Measurements from ENCODE around the gene ZNF785.
A peak's percentile ranks its signal among the peaks of the same experiment; 100 is the strongest.
"Not testable (repeated sequence)": the region's sequence is repeated elsewhere in the genome, so short reads cannot be mapped to it uniquely, and the experiment has no call there.

ZNF785 gene

DNA sequence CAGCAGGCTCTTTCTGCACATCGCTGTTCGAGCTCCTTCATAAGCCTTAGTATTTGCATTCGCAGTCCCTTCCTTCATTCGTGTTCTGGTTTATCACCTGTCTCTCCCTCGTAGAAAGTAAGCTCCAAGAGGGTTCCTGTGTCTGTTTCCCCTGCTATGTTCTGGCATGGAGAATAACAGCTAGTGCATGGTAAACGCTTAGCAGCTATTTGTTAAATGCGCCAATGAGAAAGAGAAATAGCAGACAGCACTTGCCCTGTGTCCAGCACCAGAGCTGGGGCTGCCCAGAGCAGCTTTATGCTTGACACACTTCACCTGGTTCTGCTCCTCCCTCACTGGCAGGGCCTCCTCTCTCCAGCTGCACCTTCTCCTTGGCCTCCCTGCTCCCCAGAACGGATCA, 19.5 kb downstream of the ZNF785 start:
- DNase-seq (ENCODE audit: low read depth in 2 of 2) = no peak

DNA sequence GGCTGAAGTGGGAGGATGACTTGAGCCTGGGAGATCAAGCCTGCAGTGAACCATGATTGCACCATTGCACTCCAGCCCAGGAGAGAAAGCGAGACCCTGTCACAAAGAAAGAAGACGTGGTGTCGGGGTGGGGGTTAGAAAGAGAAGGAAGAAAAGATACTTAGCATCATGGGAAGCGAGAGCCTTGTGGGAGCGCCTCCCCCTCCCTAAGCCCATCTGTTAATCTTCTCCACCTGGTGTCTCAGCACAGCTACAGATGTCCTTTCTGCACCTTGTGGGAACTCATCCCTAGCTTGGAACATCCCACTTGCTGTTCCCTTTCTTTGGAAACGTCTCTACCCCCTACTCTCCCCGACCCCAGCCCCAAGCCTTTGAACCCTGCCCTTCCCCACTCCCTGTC, 20.0 kb downstream of the ZNF785 start:
- DNase-seq (ENCODE audit: low read depth in 2 of 2) = no peak

DNA sequence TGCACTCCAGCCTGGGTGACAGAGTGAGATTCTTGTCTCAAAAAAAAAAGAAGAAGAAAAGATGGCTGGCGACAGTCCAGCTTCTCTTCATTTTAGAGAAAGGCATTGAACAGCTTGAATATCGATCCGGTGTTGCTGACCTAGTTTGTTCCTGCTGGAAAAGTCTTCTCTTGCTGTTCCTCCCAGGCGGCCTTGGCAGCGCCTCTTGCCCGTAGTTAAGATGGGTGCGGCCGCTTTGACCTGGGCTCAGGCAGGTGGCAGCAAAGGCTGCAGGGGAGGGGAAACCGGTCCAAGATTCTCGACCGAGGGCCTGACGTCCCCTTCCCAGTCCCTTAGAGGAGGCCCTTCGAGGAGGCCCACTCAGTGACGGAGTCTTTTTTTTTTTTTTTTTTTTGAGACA, 23.5 kb downstream of the ZNF785 start:
- no peak for DNase-seq (ENCODE audit: low read depth in 2 of 2)

DNA sequence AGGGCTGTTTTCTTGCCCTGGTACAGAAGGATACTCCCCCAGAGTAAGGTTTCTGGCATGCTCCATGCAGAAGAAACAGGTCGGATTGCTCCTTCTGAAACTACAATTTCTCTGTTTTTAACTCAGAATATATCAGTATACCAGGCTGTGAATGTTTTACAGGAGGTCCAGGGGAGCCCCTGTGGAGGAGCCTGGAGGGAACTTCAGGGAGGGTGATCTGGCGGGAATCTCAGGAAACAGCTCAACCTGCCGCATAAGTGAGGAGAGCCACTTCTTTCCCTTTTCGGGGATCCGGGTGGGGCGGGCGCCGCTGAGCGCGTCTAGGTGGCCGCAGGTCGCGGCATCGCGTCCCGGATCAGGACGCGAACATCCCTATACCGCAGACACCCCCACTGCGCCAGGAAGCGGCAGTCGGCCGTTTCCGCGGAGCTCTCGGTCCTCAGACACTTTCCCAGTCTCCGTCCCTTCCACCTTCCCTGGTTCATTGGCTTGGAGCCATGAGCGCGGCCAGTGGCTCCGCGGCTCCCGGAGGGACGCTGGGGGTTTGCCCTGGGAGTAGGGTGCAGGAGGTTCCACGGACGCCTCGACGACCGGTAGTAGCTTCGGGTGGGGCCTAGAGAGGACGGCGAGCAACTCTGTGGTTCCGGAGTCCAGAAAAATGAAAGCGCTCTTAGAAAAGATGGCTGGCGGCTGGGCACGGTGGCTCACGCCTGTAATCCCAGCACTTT, 24.2 kb downstream of the ZNF785 start:
- no peak for DNase-seq (ENCODE audit: low read depth in 2 of 2)

DNA sequence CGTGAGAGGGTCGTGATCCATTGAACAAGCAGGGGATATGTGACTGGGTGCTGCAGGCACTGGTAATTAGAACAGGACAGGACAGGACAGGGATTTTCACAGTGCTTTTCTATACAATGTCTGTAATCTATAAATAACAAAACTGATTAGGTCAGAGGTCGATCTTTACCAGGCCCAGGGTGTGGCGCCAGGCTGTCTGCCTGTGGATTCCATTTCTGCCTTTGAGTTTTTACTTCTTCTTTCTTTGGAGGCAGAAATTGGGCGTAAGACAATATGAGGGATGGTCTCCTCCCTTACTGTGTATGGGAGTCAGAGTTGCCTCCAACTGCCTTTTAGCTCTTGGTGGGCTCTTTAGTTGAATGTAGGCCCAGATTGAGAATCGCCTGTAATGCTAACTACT, 25.8 kb downstream of the ZNF785 start:
- DNase-seq (ENCODE audit: low read depth in 2 of 2) = no peak

DNA sequence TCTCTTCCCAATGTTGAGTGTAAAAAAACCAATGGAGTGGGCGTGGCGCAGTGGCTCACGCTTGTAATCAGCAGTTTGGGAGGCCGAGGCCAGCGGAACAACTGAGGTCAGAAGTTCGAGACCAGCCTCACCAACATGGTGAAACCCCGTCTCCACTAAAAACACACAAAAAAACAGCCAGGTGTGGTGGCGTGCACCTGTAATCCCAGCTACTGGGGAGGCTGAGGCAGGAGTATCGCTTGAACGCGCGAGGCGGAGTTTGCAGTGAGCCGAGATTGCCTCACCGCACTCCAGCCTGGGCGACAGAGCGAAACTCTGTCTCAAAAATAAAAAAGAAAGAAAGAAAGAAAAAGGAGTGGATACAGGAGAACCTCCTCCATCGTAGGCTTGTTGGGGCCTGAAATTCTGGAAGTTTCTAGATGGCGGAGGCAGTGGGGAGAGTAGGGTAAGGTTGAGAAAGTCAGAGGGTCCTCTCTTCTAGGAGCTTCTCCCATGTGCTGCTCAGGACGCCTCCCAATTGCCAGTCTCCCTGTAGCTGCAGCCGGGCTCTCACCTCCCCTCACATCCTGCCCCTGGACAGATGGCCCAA, 26.6 kb downstream of the ZNF785 start:
- no peak for DNase-seq (ENCODE audit: low read depth in 2 of 2)

DNA sequence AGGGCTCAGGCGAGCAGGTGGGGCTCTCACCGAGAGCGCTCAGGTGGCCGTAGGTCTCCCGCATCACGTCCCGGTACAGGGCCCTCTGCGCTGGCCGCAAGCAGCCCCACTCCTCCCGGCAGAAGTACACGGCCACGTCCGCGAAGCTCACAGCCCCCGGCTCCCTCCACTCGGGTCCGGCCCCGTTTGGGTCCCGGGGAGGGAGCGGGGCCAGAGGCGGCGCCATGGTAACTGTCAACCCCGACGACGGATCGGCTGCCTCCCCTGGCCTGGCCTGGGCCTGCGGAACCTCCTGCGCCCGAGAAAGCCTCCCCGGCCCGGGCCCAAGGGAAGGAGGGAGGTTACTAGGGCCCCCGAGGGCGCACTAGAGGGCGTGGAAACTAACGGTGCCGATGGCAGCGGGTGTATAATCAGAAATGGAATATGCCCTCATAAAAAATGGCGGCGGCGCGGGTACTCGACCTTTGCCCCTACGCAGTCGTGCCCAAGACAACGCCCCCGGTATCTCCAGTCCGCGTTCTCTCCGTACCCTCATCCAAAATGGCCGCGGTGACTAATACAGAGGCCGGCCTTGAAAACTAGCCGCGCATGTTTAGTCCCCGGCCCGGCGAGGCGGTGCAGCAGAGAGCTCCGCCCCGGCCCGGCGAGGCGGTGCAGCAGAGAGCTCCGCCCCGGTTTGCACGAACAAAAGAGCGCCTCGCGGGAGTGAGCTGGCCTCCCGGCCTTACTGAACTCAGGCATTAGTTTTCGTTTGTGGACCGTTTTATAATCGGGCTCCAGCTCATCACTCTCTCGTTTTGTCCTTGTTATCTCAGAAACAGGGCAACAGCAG, 27.3 kb downstream of the ZNF785 start, which contains the start of gene ZNF764:
TSS of gene ZNF764 (minus strand) at position 418 of the 832 bp plus-strand sequence. CDS start at position 226, 192 bp downstream.
- peak; percentile 94 to 95 for DNase-seq (ENCODE audit: low read depth in 2 of 2)

DNA sequence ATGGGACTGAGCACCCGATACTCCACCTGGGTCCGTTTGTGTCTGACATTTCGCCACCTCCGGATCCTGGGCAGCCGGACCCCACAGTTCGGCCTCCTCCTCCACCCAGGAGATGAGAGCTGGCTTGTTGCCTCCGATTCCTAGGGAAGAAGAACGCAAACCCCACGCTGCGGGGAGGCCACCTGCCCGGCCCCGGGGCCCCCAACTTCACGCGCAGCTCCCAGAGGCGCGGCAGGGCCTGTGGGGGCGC, 27.9 kb downstream of the ZNF785 start:
- no peak for DNase-seq (ENCODE audit: low read depth in 2 of 2)

DNA sequence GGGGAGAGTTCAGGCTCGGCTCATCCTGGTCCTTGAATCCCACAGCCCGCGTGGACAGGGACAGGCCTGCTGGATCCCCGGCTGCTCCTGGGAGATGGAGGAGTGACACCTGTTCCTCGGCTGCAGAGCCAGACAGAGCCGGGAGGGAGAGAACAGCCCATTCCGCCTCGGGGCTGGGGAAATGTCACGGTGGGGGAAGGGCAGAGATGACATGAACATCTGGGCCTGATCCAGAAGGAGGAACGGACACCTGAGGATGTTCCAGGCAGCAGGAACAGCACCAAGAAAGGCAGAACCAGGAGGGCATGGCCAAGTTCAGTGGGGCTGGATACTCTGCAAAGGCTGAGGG, 29.4 kb downstream of the ZNF785 start:
- no peak for DNase-seq (ENCODE audit: low read depth in 2 of 2)

DNA sequence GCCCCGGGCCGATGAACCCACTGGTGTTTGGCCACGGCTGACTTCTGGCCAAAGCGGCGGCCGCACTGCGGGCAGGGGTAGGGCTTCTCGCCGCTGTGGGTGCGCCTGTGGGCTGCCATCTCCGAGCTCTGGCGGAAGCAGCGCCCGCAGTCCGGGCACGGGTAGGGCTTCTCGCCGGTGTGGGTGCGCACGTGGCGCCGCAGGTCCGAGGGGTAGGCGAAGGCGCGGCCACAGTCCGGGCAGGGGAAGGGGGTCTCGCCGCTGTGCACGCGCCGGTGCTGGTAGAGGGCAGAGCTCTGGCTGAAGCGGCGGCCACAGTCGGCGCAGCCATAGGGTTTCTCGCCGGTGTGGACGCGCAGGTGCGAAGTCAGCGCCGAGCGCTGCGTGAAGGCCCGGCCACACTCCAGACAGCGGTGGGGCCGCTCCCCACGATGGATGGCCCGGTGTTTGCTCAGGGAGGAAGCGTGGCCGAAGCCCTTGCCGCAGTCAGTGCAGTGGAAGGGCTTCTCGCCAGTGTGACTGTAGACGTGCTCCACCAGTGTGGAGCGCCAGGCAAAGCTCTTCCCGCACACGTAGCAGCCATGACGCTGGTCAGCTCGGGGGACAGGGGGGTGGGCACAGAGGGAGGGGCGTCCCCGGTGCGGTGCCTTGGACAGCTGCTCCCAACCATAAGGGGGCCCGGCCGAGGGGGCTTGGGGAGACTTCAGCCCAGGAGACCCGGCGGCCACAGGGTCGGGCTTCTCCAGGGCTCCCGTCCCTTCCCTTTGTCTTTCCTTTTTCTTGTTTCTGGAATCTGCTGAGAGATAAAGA, 30.0 kb downstream of the ZNF785 start:
- DNase-seq (ENCODE audit: low read depth in 2 of 2) = no peak

DNA sequence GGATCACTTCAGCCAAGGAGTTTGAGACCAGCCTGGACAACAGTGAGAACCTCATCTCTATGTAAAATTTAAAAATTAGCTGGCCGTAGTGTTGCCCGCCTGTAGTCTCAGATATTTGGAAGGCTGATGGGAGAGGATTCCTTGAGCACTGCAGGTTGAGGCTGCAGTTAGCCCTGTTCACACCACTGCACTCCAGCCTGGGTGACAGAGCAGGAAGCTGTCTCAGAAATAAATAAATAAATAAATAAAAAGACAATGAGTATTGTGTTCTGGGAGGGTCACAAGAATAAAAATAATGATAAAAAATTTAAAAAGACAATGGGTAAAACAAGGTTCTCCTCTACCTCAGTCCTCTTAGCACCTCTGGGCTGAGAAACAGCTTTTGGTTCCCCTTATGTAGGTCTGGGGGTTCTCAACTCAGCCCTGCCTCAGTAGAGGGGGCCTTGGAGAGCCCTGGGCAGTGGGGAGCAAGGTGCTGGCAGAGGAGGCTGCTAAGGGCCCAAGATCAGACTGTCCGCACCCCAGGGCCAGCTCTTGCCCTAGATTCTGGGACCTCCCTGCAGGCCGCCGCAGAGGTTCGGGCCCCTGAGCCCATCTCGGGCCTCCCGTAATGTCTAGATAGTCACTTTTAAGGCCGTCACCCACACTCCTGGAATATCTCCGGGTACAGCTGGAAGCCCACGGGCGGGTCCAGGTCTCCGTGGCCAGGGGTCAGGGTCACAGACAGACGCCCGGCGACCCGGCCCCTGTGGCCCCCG, 30.8 kb downstream of the ZNF785 start:
- no peak for DNase-seq (ENCODE audit: low read depth in 2 of 2)

DNA sequence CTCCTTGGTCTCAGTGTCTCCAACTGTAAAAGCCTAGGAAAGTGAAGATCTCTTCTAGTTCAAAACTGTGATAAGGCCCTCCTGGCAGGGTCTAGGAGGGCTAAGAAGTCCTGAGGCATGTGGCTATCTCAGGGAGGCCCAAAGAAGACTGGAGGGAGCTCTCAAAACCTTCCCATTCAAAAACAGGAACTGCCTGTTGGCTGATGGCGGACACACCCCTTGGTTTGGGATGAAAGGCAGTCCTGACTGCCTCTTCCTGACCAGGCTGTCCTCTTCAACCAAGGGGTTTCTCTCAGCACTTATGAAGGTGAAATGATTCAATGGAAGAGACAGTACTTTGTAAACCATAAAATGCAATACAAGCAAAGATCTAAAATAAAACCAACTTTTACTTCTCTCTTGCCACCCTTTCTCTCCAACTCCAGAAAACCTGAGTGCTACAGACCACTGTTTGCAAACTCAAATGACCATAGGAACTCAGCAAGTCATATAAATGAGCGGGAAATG, 32.1 kb downstream of the ZNF785 start:
- no peak for DNase-seq (ENCODE audit: low read depth in 2 of 2)

DNA sequence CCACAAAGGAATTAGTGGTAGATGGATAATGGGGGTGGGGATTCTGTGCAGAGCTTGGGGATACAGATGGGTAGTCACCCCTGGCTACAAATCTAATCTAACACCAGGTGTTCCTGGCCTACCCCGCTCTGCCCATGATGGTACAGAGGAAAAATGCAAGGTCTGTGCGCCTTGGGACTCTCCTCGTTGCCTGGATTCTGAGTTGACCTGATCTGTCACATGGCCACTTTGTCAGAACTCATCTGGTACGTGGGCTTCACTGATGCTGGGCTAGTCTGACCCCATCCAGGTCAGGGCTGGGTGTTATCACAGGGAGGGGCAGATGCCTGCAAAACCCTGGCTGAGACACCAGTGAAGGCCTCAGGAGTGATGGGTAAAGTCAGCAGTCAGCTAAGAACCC, 32.5 kb downstream of the ZNF785 start:
- no peak for DNase-seq (ENCODE audit: low read depth in 2 of 2)

DNA sequence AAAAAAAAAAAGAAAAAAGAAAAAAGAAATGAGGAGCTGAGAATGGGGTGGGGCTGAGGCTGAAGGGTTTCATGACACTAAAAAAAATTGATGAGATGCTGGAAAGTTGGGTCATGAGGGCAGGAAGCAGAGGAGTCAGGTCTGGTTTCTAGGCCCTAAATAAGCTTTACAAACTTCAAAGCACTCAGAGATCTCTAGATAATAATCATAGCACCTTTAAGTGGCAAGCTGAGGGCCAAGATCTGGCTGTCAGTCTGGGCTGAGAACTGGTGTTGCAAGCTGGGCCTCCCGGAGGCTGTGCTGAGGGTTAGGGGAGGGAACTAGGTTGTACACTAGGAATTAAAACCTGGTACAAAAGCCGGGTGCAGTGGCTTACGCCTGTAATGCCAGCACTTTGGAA, 33.7 kb downstream of the ZNF785 start:
- peak; percentile 18 to 54 for DNase-seq (ENCODE audit: low read depth in 2 of 2)

DNA sequence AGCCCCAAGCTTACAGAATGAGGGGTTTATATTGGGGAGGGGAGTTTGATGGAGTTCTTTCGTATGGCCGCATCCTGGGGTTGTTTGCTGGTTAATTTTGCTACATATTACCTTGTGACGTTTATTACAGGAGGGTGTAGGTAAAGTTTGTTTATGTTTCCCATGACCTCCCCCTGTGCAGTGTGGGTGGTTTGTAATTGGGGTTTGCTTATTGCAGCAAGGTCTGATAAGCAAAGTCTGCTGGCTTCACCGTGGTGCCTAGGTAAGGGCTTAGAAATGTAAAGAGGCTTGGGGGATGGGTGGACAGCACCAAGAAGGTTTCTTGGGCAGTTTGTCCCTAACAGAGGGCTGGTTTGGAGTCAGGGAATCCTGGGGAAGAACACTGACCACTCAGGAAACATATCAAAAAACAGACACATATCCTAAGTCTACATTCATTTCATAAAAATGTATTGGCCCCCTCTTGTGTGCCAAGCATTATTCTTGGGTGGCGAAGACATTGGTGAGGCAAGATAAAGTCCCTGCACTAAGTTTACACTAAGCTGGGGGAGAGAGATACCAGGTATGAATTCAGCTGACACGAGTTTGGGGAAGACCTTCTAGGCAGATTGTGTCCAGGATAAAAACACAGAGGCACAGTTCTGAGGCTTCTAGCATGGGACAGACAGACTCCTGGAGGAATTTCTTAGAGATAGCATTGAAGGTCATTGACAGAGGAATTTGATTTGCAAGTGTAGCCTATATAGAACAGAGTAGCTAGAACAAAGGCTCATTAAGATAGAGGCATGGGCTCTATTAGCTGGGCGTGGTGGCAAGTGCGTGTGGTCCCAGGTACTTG, 36.9 kb downstream of the ZNF785 start:
- no peak for DNase-seq (ENCODE audit: low read depth in 2 of 2)

DNA sequence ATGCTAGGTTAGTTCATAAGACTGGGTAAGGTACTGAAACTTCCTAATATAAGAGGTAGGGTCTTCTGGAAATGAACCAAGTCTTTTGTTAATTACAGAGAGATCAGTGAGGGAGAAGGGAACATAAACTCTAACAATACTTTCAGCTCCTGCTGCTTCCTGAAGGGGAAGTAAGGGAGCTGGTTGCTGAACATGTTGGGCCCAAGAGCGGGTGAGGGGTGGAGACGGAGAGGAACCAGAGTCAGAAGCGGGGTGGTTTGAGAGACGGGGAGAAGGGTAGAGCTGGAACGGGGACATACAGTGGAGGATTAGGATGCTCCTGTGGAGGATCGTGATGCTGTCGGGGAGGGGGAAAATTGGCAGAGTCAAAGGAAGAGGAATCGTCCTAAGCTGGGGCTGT, 39.4 kb downstream of the ZNF785 start:
- no peak for DNase-seq (ENCODE audit: low read depth in 2 of 2)

DNA sequence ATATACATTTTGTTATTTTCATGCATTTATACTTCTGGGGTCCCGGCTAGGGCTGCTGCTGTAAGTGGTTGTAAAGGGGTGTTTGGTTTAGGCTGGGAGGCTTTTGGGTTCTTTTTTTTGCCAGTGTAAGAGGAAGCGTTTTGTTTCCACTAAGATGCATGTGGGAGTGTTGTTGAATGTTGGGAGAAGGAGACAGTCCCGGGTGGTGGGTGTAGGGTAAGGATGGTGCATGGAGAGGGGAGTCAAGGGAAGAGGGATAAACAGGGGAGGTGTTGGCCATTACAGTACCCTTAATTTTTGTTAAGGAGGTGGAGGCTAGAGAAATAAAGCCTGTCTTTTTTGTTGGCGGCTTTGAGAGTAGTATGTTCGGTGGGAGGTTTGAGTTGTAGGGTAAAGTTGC, 42.4 kb downstream of the ZNF785 start:
- DNase-seq (ENCODE audit: low read depth in 2 of 2) = no peak

DNA sequence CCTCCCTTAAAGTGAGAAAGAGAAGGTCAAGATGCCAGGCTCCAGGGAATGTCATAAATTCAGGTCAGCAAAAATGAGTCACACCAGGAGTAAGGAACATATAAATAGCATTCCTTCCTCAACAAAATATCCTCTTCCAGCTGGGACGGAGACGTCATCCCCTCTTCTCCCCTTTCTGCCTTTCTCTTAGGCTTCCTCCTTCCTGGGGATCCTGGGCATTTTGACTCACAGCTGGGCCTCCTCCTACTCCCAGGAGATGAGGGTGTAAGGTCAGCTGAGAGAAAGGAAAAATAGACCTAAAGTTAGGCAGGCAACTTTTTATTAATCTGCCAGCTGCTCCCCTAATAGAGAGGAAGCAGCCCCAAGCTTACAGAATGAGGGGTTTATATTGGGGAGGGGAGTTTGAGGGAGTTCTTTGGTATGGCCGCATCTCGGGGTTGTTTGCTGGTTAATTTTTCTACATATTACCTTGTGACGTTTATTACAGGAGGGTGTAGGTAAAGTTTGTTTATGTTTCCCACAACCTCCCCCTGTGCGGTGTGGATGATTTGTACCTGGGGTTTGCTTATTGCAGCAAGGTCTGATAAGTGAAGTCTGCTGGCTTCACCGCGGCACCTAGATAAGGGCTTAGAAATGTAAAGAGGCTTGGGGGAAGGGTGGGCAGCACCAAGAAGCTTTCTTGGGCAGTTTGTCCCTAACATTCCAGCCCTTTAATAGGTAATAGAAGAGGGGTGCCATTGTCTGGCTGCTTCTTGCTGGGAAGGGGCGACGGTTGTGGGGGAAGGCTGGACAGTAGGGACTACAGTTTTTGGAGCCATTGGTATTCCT, 43.8 kb downstream of the ZNF785 start:
- no peak for DNase-seq (ENCODE audit: low read depth in 2 of 2)

DNA sequence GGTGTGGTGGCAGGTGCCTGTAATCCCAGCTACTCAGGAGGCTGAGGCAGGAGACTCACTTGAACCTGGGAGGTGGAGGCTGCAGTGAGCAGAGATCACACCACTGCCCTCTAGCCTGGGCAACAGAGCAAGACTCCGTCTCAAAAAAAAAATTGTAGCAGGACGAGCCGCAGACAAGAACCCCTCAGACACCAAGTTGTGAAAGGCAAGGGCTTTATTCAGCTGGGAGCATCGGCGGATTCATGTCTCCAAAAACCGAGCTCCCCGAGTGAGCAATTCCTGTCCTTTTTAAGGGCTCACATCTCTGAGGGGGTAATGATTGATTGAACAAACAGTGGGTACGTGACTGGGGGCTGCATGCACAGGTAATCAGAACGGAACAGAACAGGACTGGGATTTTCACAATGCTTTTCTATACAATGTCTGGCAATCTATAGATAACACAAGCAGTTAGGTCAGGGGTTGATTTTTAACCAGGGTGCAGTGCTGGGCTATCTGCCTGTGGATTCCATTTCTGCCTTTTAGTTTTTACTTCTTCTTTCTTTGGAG, 44.5 kb downstream of the ZNF785 start:
- not testable (repeated sequence) for DNase-seq (ENCODE audit: low read depth in 2 of 2)

Data from stimulated activated CD4-positive, alpha-beta T cell treated with anti-CD3 and anti-CD28 coated beads, Interleukin-12 subunit alpha, Interleukin-12 subunit beta, amount 100 ng/mL, for 24 hours (primary cell).